ENCODE results near the gene CHIC1.

GRCh38 chrX:73681408-73681807 is 118.4 kb downstream of the CHIC1 start:
- TF ChIP-seq CTCF (IDR thresholded peaks at IDR 0.05) (no peak), ZFX (IDR thresholded peaks at IDR 0.05; ENCODE audit: borderline replicate concordance) (no peak)

All from 22Rv1 (cell line).